RWPE1 (cell line): ENCODE measurements around the gene SCN4A.
"Not testable (repeated sequence)": the region's sequence is repeated elsewhere in the genome, so short reads cannot be mapped to it uniquely, and the experiment has no call there.

Experiments used
- CTCF ChIA-PET: fragments of 350-600 bp; sonication (Branson Sonifier 250); formaldehyde crosslinking; extraction: SDS; loops from one replicate; lab custom pipeline; 2021; lab: Yijun Ruan, JAX
- POLR2A ChIA-PET: fragments of 400-600 bp; formaldehyde crosslinking; extraction: SDS; loops from one replicate; lab custom pipeline; 2020; ENCODE audit warnings: antibody characterized with exemption; ENCODE audit not compliant: low non-redundant PET; lab: Yijun Ruan, JAX
- DNase-seq: peaks from one replicate; pipeline ENCODE4 v3.0.0; 2012; ENCODE audit warnings: low spot score
- H3K27ac ChIP-seq: fragments of 450-650 bp; 2 replicates; pipeline ENCODE4 v1.5.1; 2017
- TF ChIP-seq, protein P1 (sequence below): fragments of 450-650 bp; conservative IDR thresholded peaks from 2 replicates; pipeline ENCODE4 v1.5.1; 2017; ENCODE audit warnings: low read depth, mild to moderate bottlenecking

Gene SCN4A

DNA sequence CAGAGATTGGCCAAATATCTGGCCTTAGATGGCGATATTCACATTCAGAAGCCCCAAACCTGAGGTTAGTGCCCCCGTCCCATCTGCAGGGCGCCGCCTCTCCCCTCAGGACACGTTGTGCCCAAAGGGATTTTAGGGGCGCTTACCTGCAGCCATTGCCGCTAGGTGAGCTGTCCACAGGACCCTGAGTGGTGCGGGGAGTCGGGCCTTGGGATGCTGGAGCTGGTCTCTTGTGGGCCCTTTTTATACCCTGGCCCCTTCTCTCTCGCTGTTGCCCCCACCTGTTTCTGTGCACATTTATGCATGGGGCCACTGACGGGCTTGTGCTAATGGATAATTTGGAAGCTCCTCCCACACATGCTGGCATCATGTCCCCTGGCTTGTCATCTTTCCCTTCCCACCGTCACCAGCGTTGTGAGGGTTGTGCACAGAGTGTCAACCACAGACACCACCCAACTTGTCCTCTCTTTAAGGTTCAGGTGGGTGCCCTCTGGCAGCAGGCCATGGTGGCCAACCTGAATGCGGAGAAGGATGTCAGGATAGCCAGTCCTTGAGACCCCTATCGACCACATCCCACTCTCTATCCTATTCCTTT, 61.6 kb downstream of the SCN4A start, which contains the start of gene CSHL1:
Gene CSHL1 (minus strand): TSS at position 218 of the 595 bp plus-strand sequence. CDS start 62 bp downstream, at position 156.
- POLR2A ChIA-PET = no interaction called here
- DNase-seq = no peak
- CTCF ChIA-PET = interaction anchor here (0.6 to 1.1 kb wide), 3 partner anchors 46 to 134 kb away, joined by 3 read pairs; no protein-coding TSS in a partner anchor
- no peak within 1 kb of the TSS for H3K27ac ChIP-seq
- TF ChIP-seq, protein P1, sequence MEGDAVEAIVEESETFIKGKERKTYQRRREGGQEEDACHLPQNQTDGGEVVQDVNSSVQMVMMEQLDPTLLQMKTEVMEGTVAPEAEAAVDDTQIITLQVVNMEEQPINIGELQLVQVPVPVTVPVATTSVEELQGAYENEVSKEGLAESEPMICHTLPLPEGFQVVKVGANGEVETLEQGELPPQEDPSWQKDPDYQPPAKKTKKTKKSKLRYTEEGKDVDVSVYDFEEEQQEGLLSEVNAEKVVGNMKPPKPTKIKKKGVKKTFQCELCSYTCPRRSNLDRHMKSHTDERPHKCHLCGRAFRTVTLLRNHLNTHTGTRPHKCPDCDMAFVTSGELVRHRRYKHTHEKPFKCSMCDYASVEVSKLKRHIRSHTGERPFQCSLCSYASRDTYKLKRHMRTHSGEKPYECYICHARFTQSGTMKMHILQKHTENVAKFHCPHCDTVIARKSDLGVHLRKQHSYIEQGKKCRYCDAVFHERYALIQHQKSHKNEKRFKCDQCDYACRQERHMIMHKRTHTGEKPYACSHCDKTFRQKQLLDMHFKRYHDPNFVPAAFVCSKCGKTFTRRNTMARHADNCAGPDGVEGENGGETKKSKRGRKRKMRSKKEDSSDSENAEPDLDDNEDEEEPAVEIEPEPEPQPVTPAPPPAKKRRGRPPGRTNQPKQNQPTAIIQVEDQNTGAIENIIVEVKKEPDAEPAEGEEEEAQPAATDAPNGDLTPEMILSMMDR = no peak

GRCh38 chr17:63910096-63910495, 62.6 kb downstream of the SCN4A start:
- no peak for DNase-seq
- no peak overlapping the region for H3K27ac ChIP-seq
- ChIA-PET POLR2A (no interaction called here), CTCF (interaction anchor here (0.5 to 0.8 kb wide), 2 partner anchors 63 to 508 kb away, joined by 3 read pairs; no protein-coding TSS in a partner anchor)
- TF ChIP-seq, protein P1 = no peak

DNA sequence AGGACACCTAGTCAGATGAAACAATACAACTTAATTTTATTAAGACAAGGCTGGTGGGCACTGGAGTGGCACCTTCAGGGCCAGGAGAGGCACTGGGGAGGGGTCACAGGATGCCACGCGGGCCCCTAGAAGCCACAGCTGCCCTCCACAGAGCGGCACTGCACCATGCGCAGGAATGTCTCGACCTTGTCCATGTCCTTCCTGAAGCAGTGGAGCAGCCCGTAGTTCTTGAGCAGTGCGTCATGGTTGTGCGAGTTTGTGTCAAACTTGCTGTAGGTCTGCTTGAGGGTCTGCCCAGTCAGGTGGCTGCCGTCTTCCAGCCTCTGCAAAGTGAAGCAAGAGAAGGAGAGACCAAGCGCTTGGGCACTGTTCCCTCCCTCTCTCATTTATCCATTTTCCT, 63.1 kb downstream of the SCN4A start:
- H3K27ac ChIP-seq, DNase-seq, POLR2A ChIA-PET, CTCF ChIA-PET: not testable (repeated sequence)

DNA sequence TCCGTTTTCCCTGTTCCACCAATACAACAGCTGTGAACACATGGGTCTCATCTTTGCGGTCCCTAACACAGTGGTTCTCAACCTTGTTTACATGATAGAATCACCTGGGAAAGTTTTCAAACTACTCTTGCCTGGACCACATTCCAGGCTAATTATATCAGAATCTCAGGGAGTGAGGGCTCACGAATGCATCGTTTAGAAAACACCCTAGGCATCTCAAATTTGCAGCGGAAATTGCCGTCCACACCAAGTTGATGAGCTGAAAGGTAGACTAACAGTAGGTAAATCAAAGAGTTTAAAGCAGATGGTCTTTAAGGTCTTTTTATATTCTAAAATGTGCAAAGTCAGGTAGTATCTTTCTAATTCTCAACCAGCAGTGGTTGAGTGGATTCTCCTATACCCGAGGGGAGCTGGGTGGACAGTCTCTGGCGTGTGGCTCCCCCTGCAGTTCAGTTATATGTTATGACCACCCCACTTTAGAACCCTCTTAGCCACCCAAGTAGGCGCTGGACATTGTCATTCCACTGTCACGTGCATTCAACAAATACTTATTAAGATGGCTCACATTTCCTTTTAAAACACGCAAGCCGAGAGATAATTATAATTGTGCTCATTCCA, 65.4 kb downstream of the SCN4A start:
- POLR2A ChIA-PET, DNase-seq, H3K27ac ChIP-seq: not testable (repeated sequence)
- CTCF ChIA-PET = interaction anchor here (0.6 to 1.7 kb wide), 2 partner anchors 12 to 121 kb away, joined by 3 to 6 read pairs; partner anchors contain the start of gene GH1

- DNase-seq, H3K27ac ChIP-seq: not testable (repeated sequence)
- CTCF ChIA-PET = interaction anchor here (0.6 to 0.9 kb wide), 4 partner anchors 42 to 443 kb away, joined by 3 to 7 read pairs (median 6); partner anchors contain the start of gene SCN4A
- POLR2A ChIA-PET = interaction anchor here (0.6 kb wide), 1 partner anchor 1183 kb away, joined by 3 read pairs; no protein-coding TSS in a partner anchor
These were observed 67.9 kb downstream of the SCN4A start for GRCh38 chr17:63904796-63905195.

DNA sequence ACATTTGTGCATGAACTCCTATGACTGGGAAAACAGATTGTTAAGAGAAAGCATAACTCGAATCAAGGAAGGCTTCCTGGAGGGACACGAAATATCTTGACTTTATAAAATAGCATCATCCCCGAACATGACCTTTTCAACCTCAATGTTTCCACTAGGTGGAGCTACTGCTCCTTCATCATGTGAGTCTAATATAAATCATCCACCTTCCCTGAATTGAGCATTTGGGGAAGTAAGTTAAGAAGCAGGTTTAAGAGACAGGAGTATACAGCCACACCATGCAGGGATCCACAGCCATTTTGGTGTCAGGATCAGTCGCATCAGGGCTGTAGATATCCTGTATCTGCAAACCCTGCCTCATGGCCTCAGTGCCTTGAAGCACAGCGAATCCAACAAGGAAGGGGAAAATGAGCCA, 68.9 kb downstream of the SCN4A start:
- DNase-seq, H3K27ac ChIP-seq, POLR2A ChIA-PET: not testable (repeated sequence)
- TF ChIP-seq, protein P1 = peak; percentile 68
- CTCF ChIA-PET = interaction anchor here (0.6 to 1.1 kb wide), 2 partner anchors 74 to 125 kb away, joined by 3 to 4 read pairs; no protein-coding TSS in a partner anchor

GRCh38 chr17:63901971-63902370, 70.7 kb downstream of the SCN4A start:
- H3K27ac ChIP-seq, DNase-seq, POLR2A ChIA-PET: not testable (repeated sequence)
- CTCF ChIA-PET = interaction anchor here (0.6 to 1.0 kb wide), 2 partner anchors 17 to 515 kb away, joined by 3 read pairs; no protein-coding TSS in a partner anchor

- CTCF ChIA-PET = interaction anchor here (0.6 kb wide), 1 partner anchor 9 kb away, joined by 3 read pairs; no protein-coding TSS in a partner anchor
- DNase-seq = peak; percentile 20
- H3K27ac ChIP-seq, POLR2A ChIA-PET: not testable (repeated sequence)
These were observed 73.6 kb downstream of the SCN4A start for GRCh38 chr17:63898899-63899798.

DNA sequence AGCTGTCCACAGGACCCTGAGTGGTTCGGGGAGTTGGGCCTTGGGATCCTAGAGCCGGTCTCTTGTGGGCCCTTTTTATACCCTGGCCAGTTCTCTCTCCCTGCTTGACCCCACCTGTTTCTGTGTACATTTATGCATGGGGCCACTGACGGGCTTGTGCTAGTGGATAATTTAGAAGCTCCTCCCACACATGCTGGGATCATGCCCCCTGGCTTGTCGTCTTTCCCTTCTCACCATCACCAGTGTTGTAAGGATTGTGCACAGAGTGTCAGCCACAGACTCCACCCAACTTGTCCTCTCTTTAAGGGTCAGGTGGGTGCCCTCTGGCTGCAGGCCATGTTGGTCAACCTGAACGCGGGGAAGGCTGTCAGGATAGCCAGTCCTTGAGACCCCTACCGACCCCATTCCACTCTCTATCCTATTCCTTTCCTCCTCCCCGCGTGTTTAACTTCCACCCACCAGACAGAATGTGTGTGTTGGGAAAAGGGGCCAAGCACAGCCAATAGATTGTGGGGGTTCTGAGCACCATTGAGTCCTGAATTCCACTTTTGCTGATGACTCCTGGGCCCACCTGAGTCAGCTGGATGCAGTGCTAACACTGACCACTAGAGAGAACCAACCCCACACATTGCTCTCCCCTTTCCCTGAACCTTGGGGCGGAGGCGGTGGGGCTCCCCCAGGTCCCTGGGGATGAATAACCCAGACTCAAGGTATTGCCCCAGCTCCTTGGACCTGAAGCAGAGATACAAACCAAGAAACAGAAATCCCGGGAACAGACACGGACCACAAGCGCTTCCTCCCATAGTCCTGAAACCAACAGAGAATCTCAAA, 76.0 kb downstream of the SCN4A start, which contains the start of gene CSH1:
Gene CSH1 (minus strand): TSS at position 51 of the 831 bp plus-strand sequence. CDS start 63 bp downstream, outside the sequence.
- DNase-seq, CTCF ChIA-PET, H3K27ac ChIP-seq, POLR2A ChIA-PET: not testable (repeated sequence)

- DNase-seq, CTCF ChIA-PET, POLR2A ChIA-PET, H3K27ac ChIP-seq: not testable (repeated sequence)
These were observed 77.9 kb downstream of the SCN4A start for GRCh38 chr17:63894821-63895220.

DNA sequence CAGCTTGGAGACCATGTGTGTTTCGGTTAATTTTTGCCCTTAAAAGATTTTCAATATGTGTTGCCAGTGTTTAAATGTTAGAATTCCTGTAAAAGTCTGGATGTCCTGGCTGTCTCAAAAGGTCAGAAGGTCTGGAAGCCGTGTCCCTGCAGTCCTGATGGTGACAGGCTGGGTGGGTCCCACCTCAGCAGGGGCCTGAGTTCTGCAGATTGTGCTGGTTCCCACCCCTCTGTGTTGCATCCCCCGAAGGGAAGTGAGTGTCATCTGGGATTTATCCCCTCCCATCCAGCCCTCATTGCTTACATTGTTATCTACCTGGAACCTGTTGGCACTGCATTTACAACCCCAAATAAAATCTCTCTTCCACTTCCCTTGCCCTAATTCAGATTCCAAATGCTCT, 78.7 kb downstream of the SCN4A start:
- DNase-seq, CTCF ChIA-PET, H3K27ac ChIP-seq, POLR2A ChIA-PET: not testable (repeated sequence)
